Activated T-cell treated with anti-CD3 and anti-CD28 coated beads, Interleukin-2, amount 50 U/mL, for 48 hours (primary cell): ENCODE data around the gene LUC7L3.
"Not testable (repeated sequence)": the region's sequence is repeated elsewhere in the genome, so short reads cannot be mapped to it uniquely, and the experiment has no call there.

ENCODE experiments used
- DNase-seq, 2 experiments: peaks; one replicate each; pipeline ENCODE4 v3.0.0-alpha.2; 2020

Gene LUC7L3

DNA sequence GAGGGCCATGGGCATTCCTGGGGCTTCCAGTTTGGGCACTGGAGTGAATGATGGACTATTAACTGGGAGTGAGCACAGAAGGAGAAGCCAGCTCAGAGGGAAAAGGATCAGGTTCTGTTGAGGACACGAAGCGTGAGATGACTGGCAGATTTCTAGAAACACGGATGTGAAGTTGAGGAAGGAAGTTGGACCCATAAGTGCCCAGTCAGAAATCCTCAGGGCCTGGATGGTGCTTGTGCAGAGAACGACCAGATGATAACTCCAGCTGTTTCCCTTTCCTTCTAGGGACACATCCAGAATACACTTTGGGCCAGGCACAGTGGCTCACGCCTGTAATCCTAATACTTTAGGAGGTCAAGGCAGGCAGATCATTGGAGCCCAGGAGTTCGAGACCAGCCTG is 71.2 kb downstream of the LUC7L3 start:
- DNase-seq: no peak

DNA sequence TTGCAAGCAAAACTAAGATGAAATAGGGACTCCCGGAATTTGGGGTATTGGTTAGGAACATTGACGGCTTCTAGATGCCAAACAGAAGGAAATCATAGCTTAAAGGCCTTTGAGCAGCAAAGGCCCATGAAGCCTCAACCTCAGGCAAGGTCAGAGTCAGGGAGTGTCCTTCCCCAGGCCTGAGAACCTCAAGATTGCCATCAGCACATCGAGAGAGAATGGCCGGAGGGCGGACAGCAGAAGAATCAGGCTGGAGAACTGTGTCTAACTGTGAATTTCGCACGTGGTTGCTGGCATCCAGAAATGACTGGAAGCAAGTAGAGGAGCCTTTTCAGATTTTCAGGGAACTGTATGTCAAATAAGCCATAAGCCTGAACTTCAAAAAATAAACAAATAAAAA is 72.7 kb downstream of the LUC7L3 start:
- no peak for DNase-seq

DNA sequence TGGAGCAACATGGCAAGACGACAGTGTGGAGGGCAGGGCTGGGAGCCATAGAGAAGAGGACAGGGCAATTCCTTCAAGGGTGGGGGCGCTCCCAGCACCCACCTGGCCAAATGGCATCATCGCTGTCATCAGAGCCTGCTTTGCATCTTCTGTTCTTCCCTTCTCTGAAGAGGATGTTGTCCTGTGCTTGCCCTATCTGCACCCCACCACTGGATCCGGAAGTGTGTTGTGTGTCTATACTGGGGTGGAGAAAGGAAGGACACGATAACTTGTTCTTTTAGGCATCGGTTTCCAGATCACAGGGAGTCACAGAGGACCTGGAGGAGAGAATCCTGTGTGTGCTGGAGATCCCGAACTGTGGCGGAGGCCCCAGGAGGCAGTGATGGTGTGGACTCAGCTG is 73.6 kb downstream of the LUC7L3 start:
- DNase-seq: no peak

DNA sequence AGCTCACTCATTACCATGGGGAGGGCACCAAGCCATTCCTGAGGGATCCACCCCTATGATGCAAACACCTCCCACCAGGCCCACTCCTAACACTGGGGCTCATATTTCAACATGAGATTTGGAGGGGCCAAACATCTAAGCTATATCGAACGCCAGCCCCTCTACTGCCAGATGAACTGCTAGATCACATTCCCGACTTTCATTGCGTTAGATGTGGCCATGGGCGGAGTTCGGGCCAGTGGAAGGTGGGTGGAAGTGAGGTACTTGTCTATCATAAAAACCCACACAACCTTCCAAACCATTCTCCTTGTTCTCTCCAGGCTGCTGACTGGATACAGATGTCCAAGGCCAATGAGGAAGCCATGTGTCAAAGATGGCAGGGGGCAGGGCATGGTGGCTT is 75.0 kb downstream of the LUC7L3 start:
- no peak for DNase-seq

DNA sequence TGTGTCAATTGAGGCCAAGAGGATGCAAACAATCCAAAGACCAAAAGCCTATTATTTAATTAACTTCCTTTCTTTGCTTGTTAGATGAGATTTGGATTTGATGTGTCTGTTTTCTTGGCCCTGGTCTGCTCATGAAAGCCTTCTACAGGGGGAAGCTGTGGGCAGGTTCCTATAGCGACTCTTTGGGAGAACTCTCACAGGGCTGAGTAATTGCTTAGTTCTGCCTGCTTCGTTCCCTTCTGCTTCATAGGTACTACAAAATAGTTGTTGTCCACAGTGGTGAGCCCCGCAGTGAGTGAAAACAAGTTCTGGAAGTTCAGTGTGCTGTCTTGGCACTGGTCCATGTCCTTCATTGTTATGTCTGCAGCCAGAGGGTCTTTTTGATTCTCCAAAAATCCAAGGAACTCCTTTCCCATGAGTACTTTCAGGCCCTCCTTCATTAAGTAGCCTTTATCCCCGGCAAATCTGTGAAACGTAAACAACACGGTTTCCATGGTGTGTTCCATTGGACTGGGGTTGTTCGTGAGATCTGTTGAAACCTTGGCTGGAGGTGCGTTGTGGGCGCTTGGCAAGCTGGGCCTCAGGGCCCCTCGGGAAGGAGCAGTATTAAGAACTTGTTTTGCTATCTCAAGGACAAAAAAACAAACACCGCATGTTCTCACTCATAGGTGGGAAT is 77.9 kb downstream of the LUC7L3 start:
- no peak for DNase-seq

DNA sequence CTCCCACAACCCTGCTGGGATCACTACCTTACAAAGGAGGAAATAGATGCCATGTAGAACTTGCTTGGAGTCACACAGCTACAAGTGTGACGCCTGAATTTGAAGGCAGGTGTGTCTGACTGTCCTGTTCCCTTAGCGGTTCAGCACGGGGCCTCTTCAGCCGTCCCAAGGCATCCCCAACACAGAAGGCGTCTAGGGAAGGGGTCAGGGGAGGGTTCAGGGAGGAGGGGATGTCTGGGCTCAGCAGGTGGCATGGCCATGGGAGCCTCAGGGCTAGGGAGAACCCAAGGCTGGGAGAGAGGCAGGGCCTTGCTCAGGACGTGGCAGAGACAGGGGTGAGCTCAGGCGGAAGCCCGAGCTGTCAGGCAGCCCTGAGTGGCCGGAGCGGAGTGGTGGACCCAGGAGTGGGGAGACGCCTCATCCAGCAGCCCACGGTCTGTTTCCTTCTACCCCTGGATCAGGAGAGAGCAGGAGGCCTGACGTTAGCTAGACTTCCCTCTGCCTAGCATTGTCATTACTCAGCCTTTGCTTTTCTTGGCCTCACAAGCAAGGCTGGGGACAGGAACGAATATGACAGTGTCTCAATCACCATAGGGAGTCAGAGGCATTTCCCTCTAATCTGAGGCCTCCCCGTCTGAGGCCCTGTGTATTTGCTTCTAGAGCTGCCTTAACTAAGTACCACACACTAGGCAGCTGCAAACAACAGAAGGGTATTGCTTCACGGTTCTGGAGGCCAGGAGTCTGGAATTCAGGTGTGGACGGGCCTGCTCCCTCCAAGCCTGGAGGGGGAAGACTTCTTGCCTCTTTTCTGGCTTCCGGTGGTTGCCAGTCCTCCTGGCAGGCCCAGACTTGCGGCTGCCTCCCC is 79.3 kb downstream of the LUC7L3 start:
- no peak for DNase-seq

DNA sequence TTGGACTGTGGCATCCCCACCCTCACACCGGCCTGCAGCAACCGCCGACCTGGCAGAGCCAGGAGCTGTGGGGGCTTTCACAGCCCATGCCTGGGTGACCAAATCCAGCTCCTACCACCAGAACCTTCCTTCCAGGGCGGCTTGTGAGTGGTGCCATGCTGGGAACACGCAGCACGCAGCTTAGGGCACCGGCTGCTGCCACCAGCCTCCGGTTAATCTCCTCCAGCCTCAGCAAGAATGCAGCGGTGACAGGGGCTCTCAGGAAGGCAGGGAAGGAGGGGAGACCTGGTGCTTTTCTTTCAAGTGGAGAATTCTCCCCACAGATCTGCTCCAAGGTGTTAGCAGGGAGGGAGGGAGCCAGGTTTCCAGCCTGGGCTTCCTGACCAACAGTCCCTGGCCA is 80.2 kb downstream of the LUC7L3 start:
- no peak for DNase-seq

DNA sequence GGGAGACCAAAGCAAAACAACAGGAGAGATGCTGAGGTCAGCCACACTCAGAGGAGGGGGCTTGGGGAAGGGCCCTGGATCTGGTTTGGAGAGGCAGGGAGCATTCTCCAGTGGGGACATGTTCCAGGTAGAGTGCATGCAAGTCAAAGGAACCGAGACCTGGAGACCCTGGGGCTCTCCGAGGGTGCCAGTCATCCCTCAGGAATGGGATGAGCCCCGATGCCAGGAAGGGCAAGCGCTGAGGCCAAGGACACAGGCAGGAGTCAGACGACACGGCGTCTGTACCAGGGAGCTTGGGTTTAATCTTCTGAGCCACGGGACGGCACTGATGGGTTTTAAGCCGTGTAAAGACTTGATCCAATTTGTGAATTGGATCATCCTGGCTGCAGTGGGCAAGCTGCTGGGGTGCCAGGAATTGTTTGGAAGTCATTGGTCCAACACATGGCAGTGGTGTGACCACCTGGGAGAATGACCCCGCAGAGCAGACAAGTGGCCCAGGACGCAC is 80.8 kb downstream of the LUC7L3 start:
- no peak for DNase-seq

DNA sequence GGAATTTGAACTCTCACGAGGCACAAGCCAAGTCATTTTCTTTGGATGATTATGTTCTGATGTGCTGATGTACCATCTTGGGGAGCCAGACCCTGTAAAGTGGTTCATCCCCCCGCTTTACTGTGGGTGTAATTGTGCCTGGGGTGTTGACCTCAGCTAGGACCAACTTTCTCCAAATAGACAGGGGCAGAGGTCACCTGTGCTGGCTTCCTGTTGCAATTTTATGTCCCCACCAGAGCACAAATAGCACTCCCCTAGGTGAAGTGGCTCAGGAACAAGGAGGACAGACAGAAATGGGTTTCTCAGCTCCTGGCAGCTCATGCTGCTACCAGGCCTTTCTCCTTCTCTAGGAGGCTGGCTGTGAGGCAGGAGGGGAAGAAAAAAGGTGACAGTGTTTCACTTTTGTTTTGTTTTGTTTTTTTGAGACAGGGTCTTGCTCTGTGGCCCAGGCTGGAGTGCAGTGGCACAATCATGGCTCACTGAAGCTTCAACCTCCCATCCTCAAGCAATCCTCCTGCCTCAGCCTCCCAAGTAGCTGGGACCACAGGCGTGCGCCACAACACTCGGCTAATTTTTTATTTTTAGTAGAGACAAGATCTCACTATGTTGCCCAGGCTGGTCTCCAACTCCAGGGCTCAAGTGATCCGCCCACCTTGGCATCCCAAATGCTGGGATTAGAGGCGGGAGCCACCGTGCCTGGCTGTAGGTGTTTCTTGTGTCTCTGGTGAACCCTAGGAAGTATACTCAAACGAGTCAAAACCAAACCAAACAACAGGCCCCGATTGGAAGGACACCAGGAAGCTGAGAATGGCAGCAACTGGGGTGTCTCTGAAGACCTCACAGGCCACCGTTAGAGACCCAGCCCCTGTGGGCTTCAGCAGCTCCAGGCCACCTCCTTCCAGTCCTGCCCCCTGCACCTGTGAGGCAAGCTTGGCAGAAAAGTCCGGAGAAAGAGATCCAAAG is 83.5 kb downstream of the LUC7L3 start:
- no peak for DNase-seq

DNA sequence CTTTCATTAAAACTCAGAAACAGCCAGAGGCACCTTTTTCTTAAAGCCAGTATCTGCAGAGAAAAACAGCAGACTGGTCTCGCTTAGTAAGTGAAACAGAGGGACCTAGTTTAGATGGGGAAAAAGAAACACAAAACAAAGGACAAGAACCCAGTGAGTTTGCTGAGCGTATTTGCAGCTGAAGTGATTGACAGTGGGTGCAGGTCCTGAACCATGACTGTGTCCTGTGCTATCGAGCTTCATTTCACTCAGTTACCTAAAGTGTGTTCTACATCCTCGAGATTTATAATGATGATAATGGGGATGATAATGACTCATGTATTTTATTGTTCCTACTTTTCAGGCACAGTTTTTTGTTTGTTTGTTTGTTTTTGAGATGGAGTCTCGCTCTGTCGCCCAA is 84.3 kb downstream of the LUC7L3 start:
- DNase-seq: no peak

DNA sequence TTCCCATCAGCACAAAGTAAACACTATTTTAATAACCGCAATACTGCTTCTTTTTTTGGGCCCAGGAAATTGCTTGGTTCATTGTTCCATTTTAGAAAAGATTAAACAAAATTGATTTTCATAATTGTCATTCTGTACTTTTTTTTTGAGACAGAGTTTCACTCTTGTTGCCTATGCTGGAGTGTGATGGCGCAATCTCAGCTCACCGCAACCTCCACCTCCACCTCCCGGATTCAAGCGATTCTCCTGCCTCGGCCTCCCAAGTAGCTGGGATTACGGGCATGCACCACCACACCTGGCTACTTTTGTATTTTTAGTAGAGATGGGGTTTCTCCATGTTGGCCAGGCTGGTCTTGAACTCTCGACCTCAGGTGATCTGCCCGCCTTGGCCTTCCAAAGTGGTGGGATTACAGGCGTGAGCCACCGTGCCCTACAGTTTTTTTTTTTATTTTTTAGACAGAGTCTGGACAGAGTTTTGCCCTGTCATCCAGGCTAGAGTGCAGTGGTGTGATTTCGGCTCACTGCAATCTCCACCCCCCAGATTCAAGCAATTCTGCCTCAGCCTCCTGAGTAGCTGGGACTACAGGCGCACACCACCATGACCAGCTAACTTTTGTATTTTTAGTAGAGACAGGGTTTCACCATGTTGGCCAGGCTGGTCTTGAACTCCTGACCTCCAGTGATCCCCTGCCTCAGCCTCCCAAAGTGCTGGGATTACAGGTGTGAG is 85.5 kb downstream of the LUC7L3 start:
- not testable (repeated sequence) for DNase-seq

DNA sequence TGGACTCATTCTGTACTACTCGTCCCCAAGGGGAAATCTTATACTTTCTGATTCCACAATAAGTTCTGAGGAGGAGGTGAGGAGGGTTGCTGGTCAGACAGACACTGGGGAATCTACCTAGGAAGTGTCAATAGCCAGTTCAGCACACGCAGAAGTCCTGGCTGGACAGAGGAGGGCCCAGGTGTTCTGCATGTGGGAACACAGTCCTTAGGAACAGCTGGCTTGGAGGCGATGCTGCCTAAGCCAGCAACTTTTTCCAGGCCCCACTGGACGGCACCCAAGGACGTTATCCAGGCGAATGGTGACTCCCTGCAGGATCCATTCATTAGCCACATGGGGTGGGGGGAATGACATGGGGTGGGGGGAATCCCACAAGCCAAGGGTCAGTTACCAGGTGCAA is 86.1 kb downstream of the LUC7L3 start:
- no peak for DNase-seq
